Panc1 (cell line): ENCODE measurements around the gene METTL22. TPM values are rescaled to one million over a fixed set of nuclear protein-coding genes. Genes with fewer than 3 reads are reported as not detected.

Source experiments
- ATAC-seq: fragments of 200-7000 bp; cut with Tn5 transposase; 2 replicates; pipeline ENCODE4 v1.9.1; 2020; ENCODE audit warnings: mild to moderate bottlenecking, moderate library complexity
- BruUV-seq: library from RNA; stranded (reverse); fragments of 400-500 nt; replicated peaks from 2 replicates; lab custom pipeline; 2021; lab: Mats Ljungman, UMichigan
- CTCF ChIA-PET: fragments of 300-600 bp; sonication (Branson Sonifier 250); formaldehyde crosslinking; loops from one replicate; lab custom pipeline; 2022; ENCODE audit warnings: antibody characterized with exemption; lab: Charles Lee
- POLR2A ChIA-PET: fragments of 300-600 bp; sonication (Branson Sonifier 250); formaldehyde crosslinking; loops from one replicate; lab custom pipeline; 2022; ENCODE audit warnings: antibody characterized with exemption; lab: Charles Lee
- DNase-seq: peaks from one replicate; pipeline ENCODE4 v3.0.0-alpha.2; 2010; ENCODE audit warnings: low read depth, low spot score
- H3K27ac ChIP-seq: 2 replicates; pipeline ENCODE4 v1.5.1; 2011; ENCODE audit warnings: mild to moderate bottlenecking, low read length, inconsistent platforms
- H3K27me3 ChIP-seq: fragments of 200-500 bp; sonication (Bioruptor generic); 2 replicates; pipeline ENCODE4 v1.6.0; 2014; ENCODE audit warnings: low read length, inconsistent platforms; ENCODE audit not compliant: control insufficient read depth, insufficient read depth
- H3K36me3 ChIP-seq: fragments of 200-500 bp; sonication (Bioruptor generic); 2 replicates; pipeline ENCODE4 v1.5.1; 2014; ENCODE audit warnings: inconsistent platforms, mild to moderate bottlenecking, low read length, moderate library complexity; ENCODE audit not compliant: control insufficient read depth, insufficient read depth
- H3K4me1 ChIP-seq: 2 replicates; pipeline ENCODE4 v1.5.1; 2011; ENCODE audit warnings: inconsistent platforms, mild to moderate bottlenecking, low read length, moderate library complexity; ENCODE audit not compliant: control insufficient read depth, insufficient read depth
- H3K4me3 ChIP-seq, 2 experiments: 2 replicates each; pipeline ENCODE4 v1.5.1; 2011 to 2012; ENCODE audit warnings: low read depth in 2 of 2, low read length in 2 of 2, mild to moderate bottlenecking in 2 of 2, inconsistent platforms in 1 of 2, moderate library complexity in 1 of 2
- H3K9me3 ChIP-seq: fragments of 200-500 bp; sonication (Bioruptor generic); 2 replicates; pipeline ENCODE4 v1.5.1; 2014; ENCODE audit warnings: low read depth, mild to moderate bottlenecking, inconsistent platforms, low read length, moderate library complexity; ENCODE audit not compliant: control insufficient read depth, insufficient read depth
- CTCF ChIP-seq: fragments of 450-650 bp; IDR thresholded peaks from 2 replicates; pipeline ENCODE4 v1.5.1; 2017; ENCODE audit warnings: mild to moderate bottlenecking
- POLR2AphosphoS5 ChIP-seq: IDR thresholded peaks from 2 replicates; pipeline ENCODE4 v1.6.1; 2012; ENCODE audit warnings: mild to moderate bottlenecking, low read depth, low read length, moderate library complexity
- SIN3A ChIP-seq: IDR thresholded peaks from 2 replicates; pipeline ENCODE4 v1.6.1; 2012; ENCODE audit warnings: low read depth, mild to moderate bottlenecking, low read length, moderate library complexity, borderline replicate concordance; ENCODE audit not compliant: insufficient read depth
- TCF7L2 ChIP-seq: IDR thresholded peaks from 2 replicates; pipeline ENCODE4 v1.6.1; 2011; ENCODE audit warnings: mild to moderate bottlenecking, low read depth, low read length, inconsistent platforms
- in situ Hi-C: cut with HindIII; loops from 2 replicates; pipeline ENCODE4 v1.10.0; 2016; ENCODE audit warnings: low sequenced_read_pairs, low pct_unique_long_range_greater_than_20kb
- intact Hi-C: fragments of 100-400 bp; cut with micrococcal nuclease; formaldehyde crosslinking; loops from one replicate; pipeline ENCODE4 v1.10.0; 2022; ENCODE audit not compliant: unreplicated experiment
- total RNA-seq: library from RNA; stranded (reverse); gene quantifications from one replicate; pipeline ENCODE4 v1.2.1, GENCODE V29; 2021; ENCODE audit not compliant: unreplicated experiment
- TF ChIP-seq, protein P1 (sequence below), 2 experiments: IDR thresholded peaks; 2 replicates each; pipeline ENCODE4 v1.6.1; 2011 to 2012; ENCODE audit warnings: low read depth in 2 of 2, control low read depth in 1 of 2, low read length in 1 of 2, mild to moderate bottlenecking in 1 of 2, moderate library complexity in 1 of 2; ENCODE audit not compliant: insufficient read depth in 1 of 2

Gene METTL22
- total RNA-seq, 1 experiment from 2014 or later = 31.8 TPM

- Histone ChIP-seq H3K36me3 (no peaks in the 10 kb centered on the region), H3K9me3 (no peaks in the 10 kb centered on the region), H3K4me3 (no peak overlapping the region), H3K27me3 (no peaks in the 10 kb centered on the region), H3K27ac (no peak overlapping the region), H3K4me1 (no peaks in the 10 kb centered on the region)
- intact Hi-C loops (no loop called here), in situ Hi-C loops (no loop called here)
- no peak for ATAC-seq
- BruUV-seq = no TSS peak
- no peak for DNase-seq
- POLR2A ChIA-PET = no interaction called here
- CTCF ChIA-PET = no interaction called here
- TF ChIP-seq POLR2AphosphoS5 = no peak
- no peak for TF ChIP-seq SIN3A
- TF ChIP-seq CTCF = no peak
- TF ChIP-seq, protein P1, sequence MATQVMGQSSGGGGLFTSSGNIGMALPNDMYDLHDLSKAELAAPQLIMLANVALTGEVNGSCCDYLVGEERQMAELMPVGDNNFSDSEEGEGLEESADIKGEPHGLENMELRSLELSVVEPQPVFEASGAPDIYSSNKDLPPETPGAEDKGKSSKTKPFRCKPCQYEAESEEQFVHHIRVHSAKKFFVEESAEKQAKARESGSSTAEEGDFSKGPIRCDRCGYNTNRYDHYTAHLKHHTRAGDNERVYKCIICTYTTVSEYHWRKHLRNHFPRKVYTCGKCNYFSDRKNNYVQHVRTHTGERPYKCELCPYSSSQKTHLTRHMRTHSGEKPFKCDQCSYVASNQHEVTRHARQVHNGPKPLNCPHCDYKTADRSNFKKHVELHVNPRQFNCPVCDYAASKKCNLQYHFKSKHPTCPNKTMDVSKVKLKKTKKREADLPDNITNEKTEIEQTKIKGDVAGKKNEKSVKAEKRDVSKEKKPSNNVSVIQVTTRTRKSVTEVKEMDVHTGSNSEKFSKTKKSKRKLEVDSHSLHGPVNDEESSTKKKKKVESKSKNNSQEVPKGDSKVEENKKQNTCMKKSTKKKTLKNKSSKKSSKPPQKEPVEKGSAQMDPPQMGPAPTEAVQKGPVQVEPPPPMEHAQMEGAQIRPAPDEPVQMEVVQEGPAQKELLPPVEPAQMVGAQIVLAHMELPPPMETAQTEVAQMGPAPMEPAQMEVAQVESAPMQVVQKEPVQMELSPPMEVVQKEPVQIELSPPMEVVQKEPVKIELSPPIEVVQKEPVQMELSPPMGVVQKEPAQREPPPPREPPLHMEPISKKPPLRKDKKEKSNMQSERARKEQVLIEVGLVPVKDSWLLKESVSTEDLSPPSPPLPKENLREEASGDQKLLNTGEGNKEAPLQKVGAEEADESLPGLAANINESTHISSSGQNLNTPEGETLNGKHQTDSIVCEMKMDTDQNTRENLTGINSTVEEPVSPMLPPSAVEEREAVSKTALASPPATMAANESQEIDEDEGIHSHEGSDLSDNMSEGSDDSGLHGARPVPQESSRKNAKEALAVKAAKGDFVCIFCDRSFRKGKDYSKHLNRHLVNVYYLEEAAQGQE (IDR thresholded peaks at IDR 0.05; ENCODE audit: insufficient read depth in 1 of 2, low read depth in 2 of 2, low read length in 1 of 2) = no peak
- TF ChIP-seq TCF7L2 = no peak
Measured at GRCh38 chr16:8696880-8697279, 75.4 kb downstream of the METTL22 start.

- DNase-seq = no peak
- no peaks in the 10 kb centered on the region for H3K36me3 ChIP-seq
- CTCF ChIA-PET = no interaction called here
- in situ Hi-C loops = no loop called here
- ATAC-seq = no peak
- H3K4me1 ChIP-seq = no peaks in the 10 kb centered on the region
- H3K9me3 ChIP-seq = no peaks in the 10 kb centered on the region
- H3K27me3 ChIP-seq = no peaks in the 10 kb centered on the region
- BruUV-seq = no TSS peak
- intact Hi-C loops = no loop called here
- POLR2A ChIA-PET = no interaction called here
- no peak for TF ChIP-seq CTCF
- no peak for TF ChIP-seq POLR2AphosphoS5
- no peak for TF ChIP-seq TCF7L2
- H3K27ac ChIP-seq = no peak overlapping the region
- no peak overlapping the region for H3K4me3 ChIP-seq
Measured at GRCh38 chr16:8697965-8698364, 76.5 kb downstream of the METTL22 start.

Other genes with a start within 250 kb of the METTL22 start
- gene TMEM114, start 31.2 kb upstream of the METTL22 start, total RNA-seq = not detected
- gene ABAT, start 52.9 kb downstream of the METTL22 start, total RNA-seq = 0.77 TPM
- 12.4 TPM for gene TMEM186, start 175.9 kb downstream of the METTL22 start, total RNA-seq
- gene PMM2, start 176.1 kb downstream of the METTL22 start, total RNA-seq = 58.4 TPM
- gene CARHSP1, start 247.3 kb downstream of the METTL22 start, total RNA-seq = 158 TPM